ENCODE results near the gene ODF2L. TPM values are rescaled to one million over a fixed set of nuclear protein-coding genes. Genes with fewer than 3 reads are reported as not detected.

ODF2L gene
- total and polyA plus RNA-seq, 9 of the 15 experiments (the other 6 are each of a cell fraction or from before 2014, with no cell fraction given), result 2.2 to 6.0 (median 4.7) TPM

DNA sequence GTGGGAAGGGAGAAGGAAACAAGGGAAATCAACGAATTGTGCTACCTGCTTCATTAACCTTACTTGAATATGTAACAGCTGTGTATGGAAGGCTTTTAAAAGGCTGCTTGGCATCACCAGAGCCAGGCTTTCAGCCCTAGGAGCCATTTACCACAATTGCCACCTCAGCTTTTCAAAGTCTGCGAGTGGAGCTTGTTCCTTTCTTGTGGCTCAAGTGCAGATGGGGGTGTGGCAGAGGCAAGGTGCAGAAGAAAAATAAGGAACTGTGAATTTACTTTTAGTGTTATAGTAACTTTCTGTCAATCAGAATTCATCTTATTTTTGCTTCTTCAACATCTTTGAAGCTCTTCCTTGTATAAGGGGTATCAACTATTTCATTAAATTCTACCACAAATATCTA, 45.5 kb upstream of the ODF2L start:
- H4K20me1 ChIP-seq (replicated peaks; ENCODE audit: control insufficient read depth, insufficient read depth, low read length), result no peaks in the 10 kb centered on the region
- no peak for FAIRE-seq
- BruUV-seq (replicated peaks), result no TSS peak
- no peaks in the 10 kb centered on the region for H3K36me3 ChIP-seq (ENCODE audit: control insufficient read depth, insufficient read depth, low read length)
- no peak overlapping the region for H3K27ac ChIP-seq (ENCODE audit: extremely low read depth, low read depth, low read length)
- ChIA-PET POLR2A (interaction anchor here (0.9 to 1.6 kb wide), 4 partner anchors 12 to 604 kb away, joined by 3 to 5 read pairs (median 3); no protein-coding TSS in a partner anchor), CTCF (ENCODE audit: low intra/inter-chr PET ratio) (no interaction called here)
- no peaks in the 10 kb centered on the region for H3K4me1 ChIP-seq (replicated peaks in 1 of 2; ENCODE audit: control insufficient read depth in 2 of 2, insufficient read depth in 2 of 2, low read length in 2 of 2)
- ATAC-seq, result no peak
- no peaks in the 10 kb centered on the region for H3K9me1 ChIP-seq (ENCODE audit: control insufficient read depth, insufficient read depth, low read length)
- H3K27me3 ChIP-seq (ENCODE audit: control insufficient read depth in 2 of 2, insufficient read depth in 2 of 2, low read length in 2 of 2), result peaks cover 0 to 6% of the 10 kb centered on the region in 2 experiments; a peak in 3 of 5 replicates
- 22% methylated on average over 2 of the region's 2 CpGs for WGBS (ENCODE audit: insufficient coverage, low coverage, missing lambda C conversion rate)
- H2AFZ ChIP-seq (ENCODE audit: low read depth, low read length), result no peak overlapping the region
- no peak overlapping the region for H3K9ac ChIP-seq (ENCODE audit: insufficient read depth in 1 of 2, low read depth in 2 of 2, low read length in 2 of 2)
- H3K9me3 ChIP-seq (replicated peaks; ENCODE audit: control insufficient read depth, insufficient read depth, low read depth, low read length), result no peaks in the 10 kb centered on the region
- DNase-seq (ENCODE audit: extremely low read depth in 1 of 4, low spot score in 3 of 4), result no peak
- in situ Hi-C loops (cut with MboI), result no loop called here
- H3K4me2 ChIP-seq (ENCODE audit: insufficient read depth, low read length), result no peak overlapping the region
- TF ChIP-seq, protein P1, sequence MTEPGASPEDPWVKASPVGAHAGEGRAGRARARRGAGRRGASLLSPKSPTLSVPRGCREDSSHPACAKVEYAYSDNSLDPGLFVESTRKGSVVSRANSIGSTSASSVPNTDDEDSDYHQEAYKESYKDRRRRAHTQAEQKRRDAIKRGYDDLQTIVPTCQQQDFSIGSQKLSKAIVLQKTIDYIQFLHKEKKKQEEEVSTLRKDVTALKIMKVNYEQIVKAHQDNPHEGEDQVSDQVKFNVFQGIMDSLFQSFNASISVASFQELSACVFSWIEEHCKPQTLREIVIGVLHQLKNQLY (CRISPR knock-in tag; conservative IDR thresholded peaks at IDR 0.05), result no peak
- TF ChIP-seq CEBPG (CRISPR knock-in tag; IDR thresholded peaks at IDR 0.05), result no peak
- no peak for TF ChIP-seq CEBPG (tag; conservative IDR thresholded peaks at IDR 0.05 in 1 of 2, IDR thresholded peaks at IDR 0.05 in 1 of 2)
- TF ChIP-seq ZNF316 (IDR thresholded peaks at IDR 0.05), result 0 out of 2 replicates have a peak, but pooled peaks have one; percentile 7
- TF ChIP-seq ZBTB9 (CRISPR knock-in tag; IDR thresholded peaks at IDR 0.05), result no peak
- TF ChIP-seq, protein P2, sequence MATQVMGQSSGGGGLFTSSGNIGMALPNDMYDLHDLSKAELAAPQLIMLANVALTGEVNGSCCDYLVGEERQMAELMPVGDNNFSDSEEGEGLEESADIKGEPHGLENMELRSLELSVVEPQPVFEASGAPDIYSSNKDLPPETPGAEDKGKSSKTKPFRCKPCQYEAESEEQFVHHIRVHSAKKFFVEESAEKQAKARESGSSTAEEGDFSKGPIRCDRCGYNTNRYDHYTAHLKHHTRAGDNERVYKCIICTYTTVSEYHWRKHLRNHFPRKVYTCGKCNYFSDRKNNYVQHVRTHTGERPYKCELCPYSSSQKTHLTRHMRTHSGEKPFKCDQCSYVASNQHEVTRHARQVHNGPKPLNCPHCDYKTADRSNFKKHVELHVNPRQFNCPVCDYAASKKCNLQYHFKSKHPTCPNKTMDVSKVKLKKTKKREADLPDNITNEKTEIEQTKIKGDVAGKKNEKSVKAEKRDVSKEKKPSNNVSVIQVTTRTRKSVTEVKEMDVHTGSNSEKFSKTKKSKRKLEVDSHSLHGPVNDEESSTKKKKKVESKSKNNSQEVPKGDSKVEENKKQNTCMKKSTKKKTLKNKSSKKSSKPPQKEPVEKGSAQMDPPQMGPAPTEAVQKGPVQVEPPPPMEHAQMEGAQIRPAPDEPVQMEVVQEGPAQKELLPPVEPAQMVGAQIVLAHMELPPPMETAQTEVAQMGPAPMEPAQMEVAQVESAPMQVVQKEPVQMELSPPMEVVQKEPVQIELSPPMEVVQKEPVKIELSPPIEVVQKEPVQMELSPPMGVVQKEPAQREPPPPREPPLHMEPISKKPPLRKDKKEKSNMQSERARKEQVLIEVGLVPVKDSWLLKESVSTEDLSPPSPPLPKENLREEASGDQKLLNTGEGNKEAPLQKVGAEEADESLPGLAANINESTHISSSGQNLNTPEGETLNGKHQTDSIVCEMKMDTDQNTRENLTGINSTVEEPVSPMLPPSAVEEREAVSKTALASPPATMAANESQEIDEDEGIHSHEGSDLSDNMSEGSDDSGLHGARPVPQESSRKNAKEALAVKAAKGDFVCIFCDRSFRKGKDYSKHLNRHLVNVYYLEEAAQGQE (IDR thresholded peaks at IDR 0.05; ENCODE audit: borderline replicate concordance), result no peak
- TF ChIP-seq, protein P2 (CRISPR knock-in tag; IDR thresholded peaks at IDR 0.05; ENCODE audit: low read depth), result no peak
- intact Hi-C loops (cut with micrococcal nuclease), result no loop called here
- H3K79me2 ChIP-seq (ENCODE audit: control insufficient read depth, insufficient read depth, low read length), result no peaks in the 10 kb centered on the region
- H3K4me3 ChIP-seq, result no peak overlapping the region
